Urinary bladder (tissue), 4 donors: ENCODE data around the gene PNPLA7. TPM values are rescaled to one million over a fixed set of nuclear protein-coding genes. Genes with fewer than 3 reads are reported as not detected.
"Not testable (repeated sequence)": the region's sequence is repeated elsewhere in the genome, so short reads cannot be mapped to it uniquely, and the experiment has no call there.

ENCODE experiments used
- DNase-seq: peaks from one replicate; pipeline ENCODE4 v3.0.0-alpha.2; 2015; ENCODE audit errors: extremely low spot score
- H3K27ac ChIP-seq: one replicate; pipeline ENCODE4 v1.5.1; 2013; ENCODE audit warnings: low read depth, mild to moderate bottlenecking, moderate library complexity
- H3K36me3 ChIP-seq: one replicate; pipeline ENCODE4 v1.6.1; 2013; ENCODE audit warnings: mild to moderate bottlenecking, moderate library complexity; ENCODE audit not compliant: insufficient read depth
- H3K4me1 ChIP-seq: one replicate; pipeline ENCODE4 v1.6.1; 2013; ENCODE audit warnings: mild to moderate bottlenecking, moderate library complexity; ENCODE audit not compliant: insufficient read depth
- H3K4me3 ChIP-seq: one replicate; pipeline ENCODE4 v1.5.1; 2013; ENCODE audit warnings: low read depth, low read length
- WGBS: extraction: QIAGEN DNeasy Blood & Tissue Kit; methylation state at CpG from one replicate; pipeline ENCODE4 v1.1.7; 2013; 5-methylcytosine and 5-hydroxymethylcytosine counted together
- polyA plus RNA-seq: library from polyadenylated mRNA; stranded (reverse); fragments of 200-250 nt; gene quantifications from one replicate; pipeline ENCODE4 v1.2.3, GENCODE V29; 2013
- total RNA-seq: library from RNA; depleted of rRNA; stranded (reverse); fragments of >200 nt; gene quantifications from one replicate; pipeline ENCODE4 v1.2.3, GENCODE V29; 2014
- donor health status: healthy with polysubstance abuse.
- donor health status: healthy.

The PNPLA7 gene
- total and polyA plus RNA-seq, 2 donors, result 1.1 to 6.4 TPM

DNA sequence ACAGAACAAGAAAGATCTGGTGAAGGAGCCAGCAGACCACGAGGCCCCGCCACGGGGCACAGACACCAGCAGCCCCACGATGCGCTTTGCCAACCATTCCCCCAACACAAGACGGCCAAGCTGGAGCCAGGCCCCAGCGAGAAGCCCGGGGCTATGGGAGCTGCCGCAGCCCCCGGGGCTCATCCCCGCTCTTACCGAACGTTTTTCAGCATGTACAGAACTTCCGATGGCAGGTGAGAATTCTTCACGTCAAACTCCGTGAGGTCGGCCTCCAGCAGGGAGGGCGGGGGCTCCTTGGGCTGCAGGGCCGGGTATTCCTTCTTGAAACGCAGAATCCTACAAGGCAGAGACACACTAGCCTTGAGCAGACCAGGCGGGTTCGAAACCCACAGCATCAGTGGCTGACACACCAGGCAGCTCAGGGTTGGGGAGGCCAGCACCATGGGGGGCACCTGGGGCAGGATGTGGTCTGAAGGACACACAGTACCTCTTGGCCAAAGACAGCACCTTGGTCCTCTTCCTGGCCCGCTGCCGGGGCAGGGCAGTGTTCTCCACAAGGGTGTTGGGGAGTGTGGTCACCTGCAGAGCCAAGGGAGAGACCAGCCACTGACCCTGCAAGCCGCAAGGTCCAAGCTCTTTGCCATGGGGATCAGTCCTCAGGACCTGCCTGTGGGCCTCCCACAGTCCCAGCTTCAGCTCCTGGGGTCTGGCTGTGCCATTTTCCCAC lies 6.8 kb downstream of the PNPLA7 start:
- WGBS, result 94% methylated on average over 25 of the region's 25 CpGs
- DNase-seq, result no peak
- no peak overlapping the region for H3K27ac ChIP-seq
- peaks cover 4% of the 10 kb centered on the region for H3K36me3 ChIP-seq
- no peak overlapping the region for H3K4me3 ChIP-seq
- no peaks in the 10 kb centered on the region for H3K4me1 ChIP-seq

DNA sequence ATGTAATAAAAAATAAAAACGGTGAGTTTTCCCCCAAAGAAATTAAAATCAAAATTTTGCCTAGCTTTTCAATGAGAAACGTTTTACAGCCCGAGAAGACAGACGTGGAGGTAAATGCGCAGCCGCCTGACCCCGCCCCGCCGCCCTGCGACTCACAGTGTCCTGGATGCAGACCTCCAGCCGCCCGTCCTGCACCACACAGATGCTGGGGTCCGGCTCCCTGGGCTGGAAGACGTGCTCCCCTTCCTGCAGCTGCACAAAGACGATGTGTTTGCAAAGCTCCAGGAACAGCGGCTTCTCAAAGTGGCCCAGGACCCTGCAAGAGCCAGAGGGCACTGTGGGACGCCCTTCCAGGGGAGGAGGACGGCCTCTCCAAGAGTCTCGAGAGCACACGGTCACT lies 7.7 kb downstream of the PNPLA7 start:
- DNase-seq, result no peak
- H3K4me3 ChIP-seq, result no peak overlapping the region
- H3K4me1 ChIP-seq, result no peaks in the 10 kb centered on the region
- peaks cover 4% of the 10 kb centered on the region for H3K36me3 ChIP-seq
- H3K27ac ChIP-seq, result no peak overlapping the region
- 93% methylated on average over 20 of the region's 20 CpGs for WGBS

DNA sequence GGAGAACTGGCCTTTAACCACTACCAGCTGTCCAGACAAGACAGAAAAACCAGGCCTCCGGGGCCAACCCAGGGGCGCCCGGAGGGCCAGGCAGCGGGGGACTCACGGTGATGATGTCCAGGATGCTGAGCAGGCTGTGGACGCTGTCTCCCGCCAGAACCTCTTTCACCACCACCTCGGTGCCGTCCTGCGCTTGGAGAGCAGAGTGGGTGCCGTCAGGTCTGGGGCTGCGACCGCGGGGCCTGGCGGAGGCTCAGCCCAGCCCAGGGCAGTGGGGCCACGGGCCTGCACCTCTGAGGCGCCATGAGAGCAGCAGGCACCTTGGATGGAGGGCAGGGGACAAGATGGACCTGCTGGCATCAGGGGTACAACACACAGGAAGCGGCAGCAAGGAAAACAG lies 9.7 kb downstream of the PNPLA7 start:
- H3K27ac ChIP-seq, result no peak overlapping the region
- H3K4me1 ChIP-seq, result no peaks in the 10 kb centered on the region
- peaks cover 4% of the 10 kb centered on the region for H3K36me3 ChIP-seq
- no peak overlapping the region for H3K4me3 ChIP-seq
- WGBS, result 82% methylated on average over 18 of the region's 18 CpGs
- DNase-seq, result no peak

DNA sequence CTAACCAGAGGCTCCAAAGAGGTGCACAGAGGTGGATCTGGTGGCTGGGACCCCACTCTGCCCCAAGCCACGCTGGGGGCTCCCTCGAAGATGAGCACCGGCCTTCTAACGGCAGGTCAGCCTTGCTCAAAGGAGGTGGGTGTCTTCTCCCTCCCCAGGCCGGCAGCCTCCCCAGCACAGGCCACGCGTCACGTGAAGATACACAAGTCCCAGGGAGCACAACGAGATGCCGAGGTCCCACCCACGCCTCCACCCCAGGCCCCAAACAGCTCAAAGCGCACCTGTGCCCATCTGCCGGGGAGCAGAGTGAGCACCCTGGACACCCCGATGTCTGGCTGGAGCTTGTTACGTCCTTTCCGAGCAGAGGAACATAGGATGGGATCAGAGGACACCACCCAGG lies 12.1 kb downstream of the PNPLA7 start:
- Histone ChIP-seq H3K36me3 (peaks cover 4% of the 10 kb centered on the region), H3K4me3 (no peak overlapping the region), H3K4me1 (no peaks in the 10 kb centered on the region), H3K27ac (no peak overlapping the region)
- 97% methylated on average over 16 of the region's 16 CpGs for WGBS
- no peak for DNase-seq

- WGBS, result 79% methylated on average over 16 of the region's 16 CpGs
- not testable (repeated sequence) for H3K4me1 ChIP-seq, DNase-seq, H3K36me3 ChIP-seq, H3K27ac ChIP-seq, H3K4me3 ChIP-seq
Observed at GRCh38 chr9:137536594-137537131, 13.5 kb downstream of the PNPLA7 start.

GRCh38 chr9:137535120-137535428 lies 15.1 kb downstream of the PNPLA7 start:
- H3K36me3 ChIP-seq, result no peaks in the 10 kb centered on the region
- H3K27ac ChIP-seq, result no peak overlapping the region
- H3K4me1 ChIP-seq, result no peaks in the 10 kb centered on the region

DNA sequence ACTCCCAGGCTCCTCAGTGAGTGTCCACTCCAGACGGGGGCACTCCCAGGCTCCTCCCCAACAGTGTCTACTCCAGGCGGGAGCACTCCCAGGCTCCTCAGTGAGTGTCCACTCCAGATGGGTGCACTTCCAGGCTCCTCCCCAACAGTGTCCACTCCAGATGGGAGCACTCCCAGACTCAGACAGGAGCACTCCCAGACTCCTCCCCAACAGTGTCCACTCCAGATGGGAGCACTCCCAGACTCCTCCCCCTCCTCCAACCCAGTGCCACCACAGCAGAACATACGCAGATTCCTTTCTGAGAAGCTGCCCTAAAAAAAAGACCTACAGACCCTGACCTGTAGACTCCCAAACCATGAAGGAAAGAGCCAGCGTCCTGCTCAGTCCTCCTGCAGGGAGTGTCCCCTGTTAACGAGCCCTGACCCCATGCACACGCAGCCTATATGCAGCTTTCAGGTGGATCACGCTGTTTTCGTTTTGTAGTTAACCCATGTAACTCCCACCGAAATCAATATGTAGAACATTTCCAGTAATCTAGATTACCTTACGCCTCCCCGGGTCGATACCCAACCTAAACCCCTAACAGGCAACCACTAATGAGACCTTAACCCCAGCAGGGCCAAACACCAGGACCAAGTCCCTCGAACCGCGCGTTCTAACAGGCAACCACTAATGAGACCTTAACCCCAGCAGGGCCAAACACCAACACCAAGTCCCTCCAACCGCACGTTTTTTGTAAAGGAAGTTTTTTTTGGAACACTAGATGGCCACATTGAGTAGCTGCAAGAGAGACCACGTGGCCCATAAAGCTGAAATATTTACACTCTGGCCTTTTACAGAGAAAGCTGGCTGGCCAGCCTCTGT lies 15.7 kb downstream of the PNPLA7 start:
- no peak overlapping the region for H3K4me3 ChIP-seq
- no peak overlapping the region for H3K27ac ChIP-seq
- peak; percentile 48 for DNase-seq
- WGBS, result 41% methylated on average over 19 of the region's 19 CpGs
- no peaks in the 10 kb centered on the region for H3K36me3 ChIP-seq
- no peaks in the 10 kb centered on the region for H3K4me1 ChIP-seq

More at GRCh38 chr9:137535120-137535428, 15.1 kb downstream of the PNPLA7 start:
- DNase-seq, result no peak
- no peak overlapping the region for H3K4me3 ChIP-seq

DNA sequence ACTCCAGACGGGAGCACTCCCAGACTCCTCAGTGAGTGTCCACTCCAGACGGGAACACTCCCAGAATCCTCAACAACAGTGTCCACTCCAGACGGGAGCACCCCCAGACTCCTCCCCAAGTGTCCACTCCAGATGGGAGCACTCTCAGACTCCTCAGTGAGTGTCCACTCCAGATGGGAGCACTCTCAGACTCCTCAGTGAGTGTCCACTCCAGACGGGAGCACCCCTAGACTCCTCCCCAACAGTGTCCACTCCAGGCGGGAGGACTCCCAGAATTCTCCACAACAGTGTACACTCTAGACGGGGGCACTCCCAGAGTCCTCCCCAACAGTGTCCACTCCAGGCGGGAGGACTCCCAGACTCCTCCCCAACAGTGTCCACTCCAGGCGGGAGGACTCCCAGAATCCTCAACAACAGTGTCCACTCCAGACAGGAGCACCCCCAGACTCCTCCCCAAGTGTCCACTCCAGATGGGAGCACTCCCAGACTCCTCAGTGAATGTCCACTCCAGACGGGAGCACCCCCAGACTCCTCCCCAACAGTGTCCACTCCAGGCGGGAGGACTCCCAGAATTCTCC lies 17.2 kb downstream of the PNPLA7 start:
- not testable (repeated sequence) for H3K36me3 ChIP-seq, DNase-seq, H3K4me1 ChIP-seq, H3K4me3 ChIP-seq, H3K27ac ChIP-seq
- WGBS, result 88% methylated on average over 10 of the region's 10 CpGs

DNA sequence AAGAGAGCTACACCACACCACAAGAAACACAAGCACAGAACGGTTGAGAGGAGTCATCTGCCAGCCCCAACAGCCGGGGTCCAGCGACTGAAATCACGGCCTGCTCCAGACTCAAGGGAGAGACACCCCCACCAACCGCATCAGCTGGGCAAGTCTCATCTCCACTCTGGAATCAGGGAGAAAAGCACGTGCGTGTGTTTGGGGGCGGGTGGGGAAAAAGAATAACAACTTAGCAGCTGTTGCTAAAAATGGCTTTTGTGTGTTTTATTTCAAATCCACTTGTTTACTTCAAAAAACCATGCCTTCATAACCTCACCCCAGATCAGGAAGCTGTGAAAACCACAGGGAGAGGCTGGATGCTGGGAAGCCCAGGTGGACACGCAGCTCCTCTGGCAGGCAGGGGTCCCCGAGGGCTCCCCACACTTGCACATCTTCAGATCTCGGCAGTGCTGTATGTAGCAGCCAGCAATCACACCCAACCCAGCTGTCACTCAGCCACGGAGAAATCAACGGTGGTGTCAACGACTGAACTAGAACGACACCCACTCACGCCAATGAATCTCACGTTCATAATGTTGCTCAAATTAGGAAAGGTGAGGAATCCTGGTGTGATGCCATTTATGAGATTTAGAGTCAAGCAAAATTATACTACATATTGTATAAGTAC lies 19.0 kb downstream of the PNPLA7 start:
- H3K27ac ChIP-seq, result no peak overlapping the region

GRCh38 chr9:137530331-137530730 lies 19.9 kb downstream of the PNPLA7 start:
- H3K4me1 ChIP-seq, result no peaks in the 10 kb centered on the region
- H3K36me3 ChIP-seq, result no peaks in the 10 kb centered on the region
- H3K27ac ChIP-seq, result no peak overlapping the region
- 70% methylated on average over 5 of the region's 5 CpGs for WGBS
- no peak overlapping the region for H3K4me3 ChIP-seq
- no peak for DNase-seq

More for the DNA sequence above, 19.0 kb downstream of the PNPLA7 start:
- DNase-seq, result no peak
- H3K4me3 ChIP-seq, result no peak overlapping the region
- no peaks in the 10 kb centered on the region for H3K4me1 ChIP-seq
- no peaks in the 10 kb centered on the region for H3K36me3 ChIP-seq
- 50% methylated on average over 17 of the region's 17 CpGs for WGBS

GRCh38 chr9:137524981-137525317 lies 25.3 kb downstream of the PNPLA7 start:
- no peak for DNase-seq
- Histone ChIP-seq H3K4me3 (no peak overlapping the region), H3K4me1 (no peaks in the 10 kb centered on the region), H3K27ac (no peak overlapping the region), H3K36me3 (no peaks in the 10 kb centered on the region)
- WGBS, result 79% methylated on average over 5 of the region's 5 CpGs

- WGBS, result 96% methylated on average over 33 of the region's 33 CpGs
- H3K36me3 ChIP-seq, result no peaks in the 10 kb centered on the region
- no peak overlapping the region for H3K4me3 ChIP-seq
- DNase-seq, result no peak
- H3K27ac ChIP-seq, result no peak overlapping the region
- no peaks in the 10 kb centered on the region for H3K4me1 ChIP-seq
Observed at GRCh38 chr9:137524161-137524980, 25.8 kb downstream of the PNPLA7 start.
